ENCODE data around the gene SEC22A. TPM values are rescaled to one million over a fixed set of nuclear protein-coding genes. Genes with fewer than 3 reads are reported as not detected.

The SEC22A gene
- total and polyA plus RNA-seq, 2 of the 13 experiments (the other 11 are each of a cell fraction or from before 2014, with no cell fraction given): 14.1 to 17.3 TPM

DNA sequence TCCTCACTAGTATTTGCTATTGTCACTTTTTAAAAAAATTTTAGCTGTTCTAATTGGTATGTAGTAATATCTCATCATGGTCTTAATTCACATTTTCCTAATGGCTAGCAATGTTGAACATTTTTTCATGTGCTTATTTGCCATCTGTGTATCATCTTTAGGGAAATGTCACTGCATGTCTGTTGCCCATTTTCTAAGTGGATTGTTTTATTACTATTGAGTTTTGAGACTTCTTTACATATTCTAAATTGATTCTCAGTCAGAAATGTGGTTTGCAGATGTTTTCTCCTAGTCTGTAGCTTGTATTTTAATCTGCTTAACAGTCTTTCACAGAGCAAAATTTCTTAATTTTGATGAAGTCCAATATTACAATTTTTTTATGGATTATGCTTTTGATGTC, 33.6 kb upstream of the SEC22A start:
- H3K79me2 ChIP-seq (ENCODE audit: insufficient read depth, low read length): no peaks in the 10 kb centered on the region
- in situ Hi-C loops (cut with HindIII; ENCODE audit: extremely low pct_ligation_motif_present, low pct_unique_long_range_greater_than_20kb) (no loop called here), intact Hi-C loops (cut with micrococcal nuclease; ENCODE audit: unreplicated experiment) (no loop called here)
- peaks cover 8 to 30% of the 10 kb centered on the region in 2 experiments; a peak in 4 of 5 replicates for H3K36me3 ChIP-seq (replicated peaks in 1 of 2; ENCODE audit: control insufficient read depth in 1 of 2, insufficient read depth in 2 of 2, low read length in 2 of 2)
- ATAC-seq (no peak), DNase-seq (ENCODE audit: low spot score) (no peak), FAIRE-seq (no peak)
- ChIA-PET CTCF (ENCODE audit: low intra/inter-chr PET ratio, low total read pairs) (no interaction called here), POLR2A (no interaction called here)
- H3K9me3 ChIP-seq (ENCODE audit: low read length): no peaks in the 10 kb centered on the region
- H3K4me2 ChIP-seq (ENCODE audit: low read depth, low read length): no peak overlapping the region
- H2AFZ ChIP-seq (ENCODE audit: low read length): no peak overlapping the region
- no peak overlapping the region for H3K9ac ChIP-seq (ENCODE audit: insufficient read depth, low read depth, low read length)
- no TSS peak for BruUV-seq (replicated peaks)
- no peaks in the 10 kb centered on the region for H3K27me3 ChIP-seq (ENCODE audit: control insufficient read depth in 1 of 2, insufficient read depth in 2 of 2, low read length in 2 of 2)
- no peak for TF ChIP-seq MED13 (CRISPR knock-in tag; IDR thresholded peaks at IDR 0.05)
- no peak for TF ChIP-seq NCOA1 (CRISPR knock-in tag; IDR thresholded peaks at IDR 0.05)
- TF ChIP-seq, protein P1, sequence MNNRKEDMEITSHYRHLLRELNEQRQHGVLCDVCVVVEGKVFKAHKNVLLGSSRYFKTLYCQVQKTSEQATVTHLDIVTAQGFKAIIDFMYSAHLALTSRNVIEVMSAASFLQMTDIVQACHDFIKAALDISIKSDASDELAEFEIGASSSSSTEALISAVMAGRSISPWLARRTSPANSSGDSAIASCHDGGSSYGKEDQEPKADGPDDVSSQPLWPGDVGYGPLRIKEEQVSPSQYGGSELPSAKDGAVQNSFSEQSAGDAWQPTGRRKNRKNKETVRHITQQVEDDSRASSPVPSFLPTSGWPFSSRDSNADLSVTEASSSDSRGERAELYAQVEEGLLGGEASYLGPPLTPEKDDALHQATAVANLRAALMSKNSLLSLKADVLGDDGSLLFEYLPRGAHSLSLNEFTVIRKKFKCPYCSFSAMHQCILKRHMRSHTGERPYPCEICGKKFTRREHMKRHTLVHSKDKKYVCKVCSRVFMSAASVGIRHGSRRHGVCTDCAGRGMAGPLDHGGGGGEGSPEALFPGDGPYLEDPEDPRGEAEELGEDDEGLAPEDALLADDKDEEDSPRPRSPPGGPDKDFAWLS (CRISPR knock-in tag; IDR thresholded peaks at IDR 0.05; ENCODE audit: borderline replicate concordance): no peak
- no peak for TF ChIP-seq KDM5B (CRISPR knock-in tag; IDR thresholded peaks at IDR 0.05; ENCODE audit: borderline replicate concordance)
- TF ChIP-seq RFXANK (CRISPR knock-in tag; IDR thresholded peaks at IDR 0.05): no peak
- no peak for TF ChIP-seq SIX4 (CRISPR knock-in tag; IDR thresholded peaks at IDR 0.05)
- TF ChIP-seq, protein P2, sequence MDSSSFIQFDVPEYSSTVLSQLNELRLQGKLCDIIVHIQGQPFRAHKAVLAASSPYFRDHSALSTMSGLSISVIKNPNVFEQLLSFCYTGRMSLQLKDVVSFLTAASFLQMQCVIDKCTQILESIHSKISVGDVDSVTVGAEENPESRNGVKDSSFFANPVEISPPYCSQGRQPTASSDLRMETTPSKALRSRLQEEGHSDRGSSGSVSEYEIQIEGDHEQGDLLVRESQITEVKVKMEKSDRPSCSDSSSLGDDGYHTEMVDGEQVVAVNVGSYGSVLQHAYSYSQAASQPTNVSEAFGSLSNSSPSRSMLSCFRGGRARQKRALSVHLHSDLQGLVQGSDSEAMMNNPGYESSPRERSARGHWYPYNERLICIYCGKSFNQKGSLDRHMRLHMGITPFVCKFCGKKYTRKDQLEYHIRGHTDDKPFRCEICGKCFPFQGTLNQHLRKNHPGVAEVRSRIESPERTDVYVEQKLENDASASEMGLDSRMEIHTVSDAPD (CRISPR knock-in tag; IDR thresholded peaks at IDR 0.05): no peak
- TF ChIP-seq, protein P3, sequence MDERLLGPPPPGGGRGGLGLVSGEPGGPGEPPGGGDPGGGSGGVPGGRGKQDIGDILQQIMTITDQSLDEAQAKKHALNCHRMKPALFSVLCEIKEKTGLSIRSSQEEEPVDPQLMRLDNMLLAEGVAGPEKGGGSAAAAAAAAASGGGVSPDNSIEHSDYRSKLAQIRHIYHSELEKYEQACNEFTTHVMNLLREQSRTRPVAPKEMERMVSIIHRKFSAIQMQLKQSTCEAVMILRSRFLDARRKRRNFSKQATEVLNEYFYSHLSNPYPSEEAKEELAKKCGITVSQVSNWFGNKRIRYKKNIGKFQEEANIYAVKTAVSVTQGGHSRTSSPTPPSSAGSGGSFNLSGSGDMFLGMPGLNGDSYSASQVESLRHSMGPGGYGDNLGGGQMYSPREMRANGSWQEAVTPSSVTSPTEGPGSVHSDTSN (CRISPR knock-in tag; IDR thresholded peaks at IDR 0.05): no peak
- no peak for TF ChIP-seq SP2 (CRISPR knock-in tag; IDR thresholded peaks at IDR 0.05)
- no peak for TF ChIP-seq EZH2 (conservative IDR thresholded peaks at IDR 0.05; ENCODE audit: low read depth, low read length)
- no peak for TF ChIP-seq PAF1 (CRISPR knock-in tag; IDR thresholded peaks at IDR 0.05)
- TF ChIP-seq, protein P4, sequence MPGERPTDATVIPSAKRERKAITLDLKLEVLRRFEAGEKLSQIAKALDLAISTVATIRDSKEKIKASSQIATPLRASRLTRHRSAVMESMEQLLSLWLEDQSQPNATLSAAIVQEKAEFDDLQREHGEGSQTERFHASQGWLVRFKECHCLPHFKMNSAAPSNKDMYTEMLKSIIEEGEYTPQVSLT (CRISPR knock-in tag; IDR thresholded peaks at IDR 0.05; ENCODE audit: borderline replicate concordance, low read depth): no peak
- no peak for TF ChIP-seq HNRNPK (IDR thresholded peaks at IDR 0.05; ENCODE audit: low read depth, low read length, poor library complexity, severe bottlenecking)
- no peak for TF ChIP-seq ZNF530 (CRISPR knock-in tag; IDR thresholded peaks at IDR 0.05; ENCODE audit: low read depth)
- TF ChIP-seq GATAD1 (CRISPR knock-in tag; IDR thresholded peaks at IDR 0.05): no peak
- no peak for TF ChIP-seq SMARCC2 (IDR thresholded peaks at IDR 0.05)
- TF ChIP-seq ASH2L (IDR thresholded peaks at IDR 0.05; ENCODE audit: insufficient read length, low read depth, low read length): no peak
- TF ChIP-seq ATM (IDR thresholded peaks at IDR 0.05; ENCODE audit: borderline replicate concordance): no peak
- no peak overlapping the region for H3K4me3 ChIP-seq (replicated peaks in 1 of 3; ENCODE audit: insufficient read depth in 1 of 3, low read depth in 2 of 3, low read length in 3 of 3)
- H3K4me1 ChIP-seq (ENCODE audit: insufficient read depth, low read length): peaks cover 14% of the 10 kb centered on the region
- H3K27ac ChIP-seq (ENCODE audit: extremely low read length, insufficient read depth, low read length): no peak overlapping the region
- H4K20me1 ChIP-seq (ENCODE audit: insufficient read depth, low read length): no peaks in the 10 kb centered on the region
